H1 (cell line): ENCODE results near the gene AKR1B15. TPM values are rescaled to one million over a fixed set of nuclear protein-coding genes. Genes with fewer than 3 reads are reported as not detected.

Experiments
- CTCF ChIA-PET: fragments of 300-600 bp; sonication (Branson Sonifier 250); formaldehyde crosslinking; loops from one replicate; lab custom pipeline; 2021; ENCODE audit not compliant: partially characterized antibody; lab: Charles Lee
- POLR2A ChIA-PET: fragments of 300-600 bp; sonication (Branson Sonifier 250); formaldehyde crosslinking; loops from one replicate; lab custom pipeline; 2021; ENCODE audit warnings: inconsistent platforms; ENCODE audit not compliant: partially characterized antibody; lab: Charles Lee
- DNase-seq, 2 experiments: peaks; one replicate each; pipeline versions ENCODE4 v3.0.0 to v3.0.0-alpha.2; 2010 to 2022; ENCODE audit warnings: low spot score in 2 of 2, low read depth in 1 of 2, mixed read lengths in 1 of 2
- FAIRE-seq: peaks from 2 replicates; lab custom pipeline; 2011; peaks lifted over from hg19 to GRCh38; lab: Jason Lieb, UNC
- H2AFZ ChIP-seq: 2 replicates; pipeline ENCODE4 v1.8.1; 2012; ENCODE audit warnings: low read length, inconsistent platforms
- H2AK5ac ChIP-seq: 2 replicates; pipeline ENCODE4 v1.6.1; 2013; ENCODE audit warnings: low read depth, low read length
- H2BK120ac ChIP-seq: replicated peaks from 2 replicates; pipeline ENCODE3; 2013; ENCODE audit warnings: low read depth, low read length, inconsistent platforms
- H2BK12ac ChIP-seq: 2 replicates; pipeline ENCODE4 v1.6.1; 2013; ENCODE audit warnings: low read depth, low read length
- H2BK15ac ChIP-seq: 2 replicates; pipeline ENCODE4 v1.6.1; 2013; ENCODE audit warnings: low read length
- H2BK20ac ChIP-seq: 2 replicates; pipeline ENCODE4 v1.6.1; 2013; ENCODE audit warnings: low read length
- H2BK5ac ChIP-seq: 2 replicates; pipeline ENCODE4 v1.6.1; 2013; ENCODE audit warnings: low read depth, low read length
- H3K14ac ChIP-seq: 2 replicates; pipeline ENCODE4 v1.6.1; 2013; ENCODE audit warnings: inconsistent platforms; ENCODE audit not compliant: insufficient read length
- H3K18ac ChIP-seq: 2 replicates; pipeline ENCODE4 v1.6.1; 2013; ENCODE audit warnings: low read length; ENCODE audit errors: extremely low read depth
- H3K23ac ChIP-seq: 2 replicates; pipeline ENCODE4 v1.6.1; 2013; ENCODE audit warnings: inconsistent platforms; ENCODE audit not compliant: insufficient read length
- H3K23me2 ChIP-seq: 2 replicates; pipeline ENCODE4 v1.6.1; 2013; ENCODE audit warnings: low read depth, low read length
- H3K27ac ChIP-seq: 2 replicates; pipeline ENCODE4 v1.6.1; 2011; ENCODE audit warnings: low read depth, low read length, inconsistent platforms
- H3K27me3 ChIP-seq, 4 experiments: replicated peaks in 1 of 4; 1 replicate in 1 of 4; 2 replicates in 3 of 4; pipeline versions ENCODE4 v1.6.1 to v1.8.1; 2011 to 2013; ENCODE audit warnings: low read length in 3 of 4, mild to moderate bottlenecking in 3 of 4, inconsistent platforms in 2 of 4, mixed read lengths in 2 of 4, moderate library complexity in 1 of 4; ENCODE audit not compliant: control insufficient read depth in 3 of 4, insufficient read depth in 3 of 4; ENCODE audit errors: extremely low read depth in 1 of 4
- H3K36me3 ChIP-seq, 4 experiments: 2 replicates each; pipeline versions ENCODE4 v1.6.1 to v1.8.1; 2011 to 2013; ENCODE audit warnings: mild to moderate bottlenecking in 4 of 4, low read length in 3 of 4, moderate library complexity in 2 of 4, control low read depth in 1 of 4, inconsistent platforms in 1 of 4; ENCODE audit not compliant: insufficient read depth in 4 of 4, control insufficient read depth in 2 of 4
- H3K4ac ChIP-seq: replicated peaks from 2 replicates; pipeline ENCODE3; 2013; ENCODE audit warnings: low read length, low read depth, mixed read lengths, inconsistent platforms; ENCODE audit not compliant: insufficient read length
- H3K4me1 ChIP-seq, 4 experiments: replicated peaks in 1 of 4; 1 replicate in 1 of 4; 2 replicates in 3 of 4; pipeline versions ENCODE4 v1.6.1 to v1.8.1; 2011 to 2013; ENCODE audit warnings: low read length in 3 of 4, inconsistent platforms in 2 of 4, mixed read lengths in 1 of 4; ENCODE audit not compliant: insufficient read depth in 4 of 4, control insufficient read depth in 3 of 4
- H3K4me2 ChIP-seq, 2 experiments: 2 replicates each; pipeline versions ENCODE4 v1.6.1 to v1.8.1; 2011 to 2013; ENCODE audit warnings: low read depth in 2 of 2, low read length in 2 of 2, control low read depth in 1 of 2, inconsistent platforms in 1 of 2, mild to moderate bottlenecking in 1 of 2; ENCODE audit not compliant: insufficient read depth in 1 of 2
- H3K4me3 ChIP-seq, 4 experiments: fragments of 200-600, 300-600 bp in 1 of 4; sonication (generic), shearing (Covaris generic), sonication (Bioruptor Twin) in 1 of 4; 2 replicates each; pipeline versions ENCODE4 v1.5.1 to v1.8.1; 2011 to 2016; ENCODE audit warnings: low read length in 4 of 4, low read depth in 3 of 4, control low read depth in 2 of 4, inconsistent platforms in 2 of 4, mild to moderate bottlenecking in 2 of 4, mixed read lengths in 1 of 4, moderate library complexity in 1 of 4; ENCODE audit not compliant: insufficient read depth in 2 of 4; ENCODE audit errors: extremely low read depth in 1 of 4
- H3K56ac ChIP-seq: replicated peaks from 2 replicates; pipeline ENCODE3; 2013; ENCODE audit warnings: low read depth, mild to moderate bottlenecking, mixed read lengths, low read length, inconsistent platforms; ENCODE audit not compliant: insufficient read length
- H3K79me1 ChIP-seq: 2 replicates; pipeline ENCODE4 v1.6.1; 2013; ENCODE audit warnings: low read depth, low read length, control low read depth
- H3K79me2 ChIP-seq, 2 experiments: 2 replicates each; pipeline versions ENCODE4 v1.6.1 to v1.8.1; 2012 to 2013; ENCODE audit warnings: low read length in 2 of 2, mild to moderate bottlenecking in 2 of 2, inconsistent platforms in 1 of 2; ENCODE audit not compliant: insufficient read depth in 2 of 2, control insufficient read depth in 1 of 2
- H3K9ac ChIP-seq, 4 experiments: replicated peaks in 1 of 4; 1 replicate in 1 of 4; 2 replicates in 3 of 4; pipeline versions ENCODE4 v1.6.1 to v1.8.1; 2011 to 2013; ENCODE audit warnings: low read depth in 3 of 4, low read length in 3 of 4, control low read depth in 2 of 4, mild to moderate bottlenecking in 2 of 4, moderate library complexity in 2 of 4, inconsistent platforms in 1 of 4; ENCODE audit errors: extremely low read depth in 1 of 4
- H3K9me3 ChIP-seq, 2 experiments: 2 replicates each; pipeline versions ENCODE4 v1.6.1 to v1.8.1; 2012 to 2013; ENCODE audit warnings: mild to moderate bottlenecking in 2 of 2, moderate library complexity in 2 of 2, control low read depth in 1 of 2, inconsistent platforms in 1 of 2, low read depth in 1 of 2, low read length in 1 of 2, mixed read lengths in 1 of 2; ENCODE audit not compliant: insufficient read depth in 2 of 2
- H4K20me1 ChIP-seq, 2 experiments: replicated peaks in 1 of 2; 2 replicates each; pipeline versions ENCODE3 to v1.8.1; 2011 to 2013; ENCODE audit warnings: inconsistent platforms in 2 of 2, low read length in 2 of 2, mild to moderate bottlenecking in 1 of 2; ENCODE audit not compliant: insufficient read depth in 2 of 2, control insufficient read depth in 1 of 2
- H4K5ac ChIP-seq: 2 replicates; pipeline ENCODE4 v1.6.1; 2013; ENCODE audit warnings: low read length, low read depth, mixed read lengths, inconsistent platforms; ENCODE audit not compliant: insufficient read length
- H4K8ac ChIP-seq: 2 replicates; pipeline ENCODE4 v1.8.0; 2013; ENCODE audit warnings: mild to moderate bottlenecking, moderate library complexity, low read length, inconsistent platforms; ENCODE audit not compliant: insufficient read depth; ENCODE audit errors: extremely low read depth
- H4K91ac ChIP-seq: replicated peaks from 2 replicates; pipeline ENCODE3; 2013; ENCODE audit warnings: low read length, mixed read lengths, inconsistent platforms; ENCODE audit not compliant: insufficient read length
- GABPA ChIP-seq: IDR thresholded peaks from 2 replicates; pipeline ENCODE4 v1.6.1; 2011; ENCODE audit warnings: mild to moderate bottlenecking, low read length, moderate library complexity, borderline replicate concordance; ENCODE audit not compliant: insufficient read depth
- KDM4A ChIP-seq: IDR thresholded peaks from one replicate; pipeline ENCODE4 v1.7.1; 2012; ENCODE audit warnings: low read depth, mild to moderate bottlenecking, moderate library complexity, low read length, inconsistent platforms; ENCODE audit not compliant: severe bottlenecking
- RBBP5 ChIP-seq: IDR thresholded peaks from 2 replicates; pipeline ENCODE4 v1.7.1; 2012; ENCODE audit warnings: low read depth, mild to moderate bottlenecking, inconsistent platforms, low read length, moderate library complexity, borderline replicate concordance
- WGBS, 2 experiments: shearing (Covaris generic) in 1 of 2; methylation state at CpG; one replicate each; pipeline versions ENCODE4 v1.1.6 to v1.1.7; 2013 to 2015; ENCODE audit warnings: low lambda C conversion rate in 2 of 2, mixed read lengths in 2 of 2, inconsistent platforms in 1 of 2, low coverage in 1 of 2, missing lambda C conversion rate in 1 of 2; ENCODE audit not compliant: insufficient replicate concordance in 2 of 2, insufficient coverage in 1 of 2, insufficient read length in 1 of 2; ENCODE audit errors: extremely low coverage in 1 of 2, missing lambda C conversion rate in 1 of 2; 5-methylcytosine and 5-hydroxymethylcytosine counted together
- polyA plus RNA-seq, 7 experiments: library from polyadenylated mRNA; depleted of rRNA in 3 of 7; stranded (reverse) in 5 of 7; unstranded in 2 of 7; fragments of >200 nt in 5 of 7; fragments of 200-250 nt in 2 of 7; gene quantifications; 1 replicate in 5 of 7; 2 replicates in 1 of 7; 4 replicates in 1 of 7; pipeline versions ENCODE4 v1.2.1 to v1.2.3, GENCODE V29; 2011 to 2013; ENCODE audit warnings: missing spikeins in 2 of 7, mixed read lengths in 2 of 7
- total RNA-seq: library from RNA; stranded (reverse); fragmentation: NEBNext Ultra II Directional; extraction: Animal tissue kit (Norgen Biotek cat#: 25700); gene quantifications from 2 replicates; pipeline ENCODE4 v1.2.1, GENCODE V29; 2021

AKR1B15 gene
- total and polyA plus RNA-seq, 2 of the 8 experiments (the other 6 are each of a cell fraction or from before 2014, with no cell fraction given): 0.15 to 0.47 TPM

DNA sequence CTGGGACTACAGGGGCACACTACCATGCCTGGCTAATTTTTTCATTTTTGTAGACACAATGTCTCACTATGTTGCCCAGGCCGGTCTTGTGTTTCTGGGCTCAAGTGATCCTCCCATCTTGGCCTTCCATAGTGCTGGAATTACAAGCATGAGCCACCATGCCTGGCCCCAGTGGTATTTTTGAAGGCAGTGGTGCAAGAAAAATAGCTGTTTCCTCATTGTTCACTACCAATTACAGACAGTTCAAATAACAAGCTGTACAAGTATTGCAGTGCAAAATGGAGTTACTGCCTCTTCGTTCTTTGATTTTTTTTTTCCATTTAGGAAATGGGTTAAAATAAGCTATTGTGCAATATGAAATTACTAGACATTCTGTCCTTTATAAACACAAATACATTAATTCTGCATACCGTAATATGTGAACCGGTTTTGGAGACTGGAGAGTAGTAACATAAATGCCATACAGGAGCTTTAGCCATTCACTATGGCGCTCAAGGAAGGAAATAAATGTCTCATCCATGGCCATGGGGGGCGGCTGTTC lies 62.8 kb downstream of the AKR1B15 start:
- Histone ChIP-seq H2BK15ac (no peak overlapping the region), H3K27me3 (peaks cover 0 to 3% (median under 1%) of the 10 kb centered on the region in 4 experiments; a peak in 3 of 7 replicates), H3K27ac (no peak overlapping the region)
- TF ChIP-seq KDM4A: no peak
- no peak for TF ChIP-seq GABPA
- TF ChIP-seq RBBP5: no peak
- TF ChIP-seq, all 59 proteins: peak for 0
- Histone ChIP-seq H2BK12ac (no peak overlapping the region), H3K18ac (no peak overlapping the region), H3K4me3 (no peak overlapping the region), H3K36me3 (no peaks in the 10 kb centered on the region), H3K4ac (no peak overlapping the region), H2BK5ac (no peak overlapping the region), H4K5ac (no peak overlapping the region), H4K8ac (no peak overlapping the region), H3K56ac (no peak overlapping the region), H2AK5ac (no peak overlapping the region), H3K9me3 (no peaks in the 10 kb centered on the region), H3K4me1 (no peaks in the 10 kb centered on the region), H3K4me2 (no peak overlapping the region), H3K14ac (no peak overlapping the region), H4K20me1 (no peaks in the 10 kb centered on the region), H3K79me2 (no peaks in the 10 kb centered on the region), H3K23ac (no peak overlapping the region), H4K91ac (no peak overlapping the region), H3K79me1 (no peaks in the 10 kb centered on the region), H3K23me2 (no peaks in the 10 kb centered on the region), H3K9ac (no peak overlapping the region), H2AFZ (no peak overlapping the region), H2BK20ac (no peak overlapping the region), H2BK120ac (no peak overlapping the region)
- no peak for FAIRE-seq
- ChIA-PET POLR2A (no interaction called here), CTCF (interaction anchor here (0.6 to 1.9 kb wide), 9 partner anchors 11 to 190 kb away, joined by 3 to 5 read pairs (median 4); no protein-coding TSS in a partner anchor)
- DNase-seq: no peak
- 91% methylated on average over 6 of the region's 6 CpGs; no CpG with 5 or more reads in 1 of the 2 experiments for WGBS, 2 experiments
